HEK293 (cell line): ENCODE measurements around the gene RUFY1.
"Not testable (repeated sequence)": the region's sequence is repeated elsewhere in the genome, so short reads cannot be mapped to it uniquely, and the experiment has no call there.

Experiments
- CTCF ChIA-PET: fragments of 350-600 bp; formaldehyde crosslinking; extraction: SDS; loops from one replicate; lab custom pipeline; 2021; ENCODE audit warnings: antibody characterized with exemption; lab: Yijun Ruan, JAX
- POLR2A ChIA-PET: fragments of 300-600 bp; formaldehyde crosslinking; extraction: SDS; loops from one replicate; lab custom pipeline; 2020; ENCODE audit warnings: antibody characterized with exemption, inconsistent platforms; lab: Yijun Ruan, JAX
- H3K27ac ChIP-seq: fragments of 200-500 bp; sonication (Bioruptor generic); 2 replicates; pipeline ENCODE4 v1.5.1; 2014; ENCODE audit warnings: low read depth, low read length, control low read depth, inconsistent platforms; ENCODE audit errors: extremely low read depth
- H3K36me3 ChIP-seq, 2 experiments: fragments of 200-500 bp in 1 of 2; sonication (Bioruptor generic) in 1 of 2; 1 replicate in 1 of 2; 2 replicates in 1 of 2; pipeline ENCODE4 v1.5.1; 2014 to 2017; ENCODE audit warnings: inconsistent platforms in 2 of 2, low read length in 2 of 2; ENCODE audit not compliant: control insufficient read depth in 2 of 2, insufficient read depth in 1 of 2
- H3K4me1 ChIP-seq: fragments of 200-500 bp; sonication (Bioruptor generic); 2 replicates; pipeline ENCODE4 v1.5.1; 2014; ENCODE audit warnings: mild to moderate bottlenecking, low read length, inconsistent platforms; ENCODE audit not compliant: control insufficient read depth, insufficient read depth
- H3K4me3 ChIP-seq: 2 replicates; pipeline ENCODE4 v1.5.1; 2011; ENCODE audit warnings: low read depth, mild to moderate bottlenecking, control low read depth, low read length, moderate library complexity
- H3K9me3 ChIP-seq: fragments of 200-500 bp; sonication (Bioruptor generic); 2 replicates; pipeline ENCODE4 v1.5.1; 2014; ENCODE audit warnings: low read depth, low read length, inconsistent platforms; ENCODE audit not compliant: control insufficient read depth, insufficient read depth
- ATF2 ChIP-seq: fragments of 450-650 bp; formaldehyde crosslinking; IDR thresholded peaks from 2 replicates; pipeline ENCODE4 v1.5.1; 2016; ENCODE audit warnings: missing biosample characterization, missing genetic modification characterization, low read depth
- CTCF ChIP-seq: fragments of 450-650 bp; formaldehyde crosslinking; IDR thresholded peaks from 2 replicates; pipeline ENCODE4 v1.5.1; 2016; ENCODE audit warnings: missing biosample characterization, missing genetic modification characterization
- EGR2 ChIP-seq: fragments of 450-650 bp; formaldehyde crosslinking; IDR thresholded peaks from 2 replicates; pipeline ENCODE4 v1.5.1; 2016; ENCODE audit warnings: low read depth, missing biosample characterization, missing genetic modification characterization
- GLI2 ChIP-seq: fragments of 450-650 bp; formaldehyde crosslinking; IDR thresholded peaks from 2 replicates; pipeline ENCODE4; 2017; ENCODE audit warnings: missing biosample characterization, missing genetic modification characterization, low read depth, borderline replicate concordance
- HOXA7 ChIP-seq: sonication (generic); formaldehyde crosslinking; IDR thresholded peaks from 2 replicates; pipeline ENCODE4 v1.8.1; 2022; ENCODE audit warnings: missing genetic modification reagents, borderline replicate concordance
- HOXC10 ChIP-seq: sonication (generic); formaldehyde crosslinking; IDR thresholded peaks from 2 replicates; pipeline ENCODE4 v1.8.1; 2023; ENCODE audit warnings: mild to moderate bottlenecking, missing genetic modification reagents
- INSM2 ChIP-seq: fragments of 450-650 bp; formaldehyde crosslinking; IDR thresholded peaks from 2 replicates; pipeline ENCODE4 v1.5.1; 2016; ENCODE audit warnings: missing biosample characterization, missing genetic modification characterization
- KLF1 ChIP-seq: fragments of 450-650 bp; formaldehyde crosslinking; IDR thresholded peaks from 2 replicates; pipeline ENCODE4 v1.5.1; 2016; ENCODE audit warnings: missing biosample characterization, missing genetic modification characterization
- KLF8 ChIP-seq: fragments of 450-650 bp; formaldehyde crosslinking; IDR thresholded peaks from 2 replicates; pipeline ENCODE4 v1.5.1; 2016; ENCODE audit warnings: missing biosample characterization, missing genetic modification characterization
- PRDM1 ChIP-seq: fragments of 450-650 bp; formaldehyde crosslinking; IDR thresholded peaks from 2 replicates; pipeline ENCODE4; 2016; ENCODE audit warnings: missing biosample characterization, missing genetic modification characterization
- ZBTB17 ChIP-seq: fragments of 450-650 bp; formaldehyde crosslinking; IDR thresholded peaks from 2 replicates; pipeline ENCODE4 v1.5.1; 2016; ENCODE audit warnings: missing biosample characterization, missing genetic modification characterization
- ZBTB20 ChIP-seq: fragments of 450-650 bp; formaldehyde crosslinking; IDR thresholded peaks from 2 replicates; pipeline ENCODE4 v1.5.1; 2016; ENCODE audit warnings: missing biosample characterization, missing genetic modification characterization
- ZIC2 ChIP-seq: fragments of 450-650 bp; formaldehyde crosslinking; IDR thresholded peaks from 2 replicates; pipeline ENCODE4 v1.5.1; 2016; ENCODE audit warnings: missing biosample characterization, missing genetic modification characterization
- ZNF146 ChIP-seq: fragments of 450-650 bp; formaldehyde crosslinking; IDR thresholded peaks from 2 replicates; pipeline ENCODE4 v1.5.1; 2016; ENCODE audit warnings: missing biosample characterization, missing genetic modification characterization
- ZNF16 ChIP-seq: fragments of 450-650 bp; formaldehyde crosslinking; IDR thresholded peaks from 2 replicates; pipeline ENCODE4 v1.5.1; 2016; ENCODE audit warnings: low read depth, missing biosample characterization, missing genetic modification characterization
- ZNF248 ChIP-seq: fragments of 450-650 bp; formaldehyde crosslinking; IDR thresholded peaks from 2 replicates; pipeline ENCODE4 v1.5.1; 2017; ENCODE audit warnings: missing biosample characterization, missing genetic modification characterization
- ZNF292 ChIP-seq: fragments of 450-650 bp; formaldehyde crosslinking; IDR thresholded peaks from 2 replicates; pipeline ENCODE4 v1.5.1; 2016; ENCODE audit warnings: low read depth, missing biosample characterization, missing genetic modification characterization, borderline replicate concordance
- ZNF426 ChIP-seq: fragments of 450-650 bp; formaldehyde crosslinking; IDR thresholded peaks from 2 replicates; pipeline ENCODE4 v1.5.1; 2017; ENCODE audit warnings: missing biosample characterization, missing genetic modification characterization, mild to moderate bottlenecking, inconsistent platforms, moderate library complexity
- ZNF473 ChIP-seq: fragments of 450-650 bp; formaldehyde crosslinking; IDR thresholded peaks from 2 replicates; pipeline ENCODE4 v1.5.1; 2017; ENCODE audit warnings: missing biosample characterization, missing genetic modification characterization
- ZNF560 ChIP-seq: fragments of 450-650 bp; formaldehyde crosslinking; IDR thresholded peaks from 2 replicates; pipeline ENCODE4 v1.5.1; 2017; ENCODE audit warnings: missing biosample characterization, missing genetic modification characterization, borderline replicate concordance
- ZNF629 ChIP-seq: fragments of 450-650 bp; formaldehyde crosslinking; IDR thresholded peaks from 2 replicates; pipeline ENCODE4 v1.5.1; 2017; ENCODE audit warnings: missing biosample characterization, missing genetic modification characterization
- ZNF664 ChIP-seq: fragments of 450-650 bp; formaldehyde crosslinking; IDR thresholded peaks from 2 replicates; pipeline ENCODE4 v1.5.1; 2016; ENCODE audit warnings: missing biosample characterization, missing genetic modification characterization
- ZNF76 ChIP-seq: fragments of 450-650 bp; formaldehyde crosslinking; IDR thresholded peaks from 2 replicates; pipeline ENCODE4; 2016; ENCODE audit warnings: low read depth, missing biosample characterization, missing genetic modification characterization, borderline replicate concordance
- ZNF768 ChIP-seq: fragments of 450-650 bp; formaldehyde crosslinking; IDR thresholded peaks from 2 replicates; pipeline ENCODE4 v1.5.1; 2018; ENCODE audit warnings: missing biosample characterization, mild to moderate bottlenecking, missing genetic modification characterization

RUFY1 gene

GRCh38 chr5:179553875-179554274 lies 3.5 kb downstream of the RUFY1 start:
- no peaks in the 10 kb centered on the region; a peak in 1 of 3 replicates for H3K36me3 ChIP-seq
- peaks cover 6% of the 10 kb centered on the region for H3K4me1 ChIP-seq
- TF ChIP-seq EGR2 (peak; percentile 22; the same call in 1 of the 2 replicates), ZNF146 (tag by site-specific recombination) (no peak), PRDM1 (tag by site-specific recombination) (0 out of 2 replicates have a peak, but pooled peaks have one; percentile 25), GLI2 (tag by site-specific recombination) (no peak)
- H3K9me3 ChIP-seq, result no peaks in the 10 kb centered on the region
- H3K4me3 ChIP-seq, result no peak overlapping the region
- ChIA-PET CTCF (no interaction called here), POLR2A (no interaction called here)
- H3K27ac ChIP-seq, result no peak overlapping the region

- no peak for TF ChIP-seq ZNF426
- no peak for TF ChIP-seq HOXC10 (CRISPR knock-in tag)
- no peak for TF ChIP-seq ZNF560
- TF ChIP-seq ZNF16 (tag by site-specific recombination), result no peak
- TF ChIP-seq ZNF629 (tag by site-specific recombination), result no peak
- no peak for TF ChIP-seq KLF1 (tag by site-specific recombination)
- no peaks in the 10 kb centered on the region; a peak in 1 of 3 replicates for H3K36me3 ChIP-seq
- ChIA-PET CTCF (no interaction called here), POLR2A (interaction anchor here (0.7 kb wide), 1 partner anchor 69 kb away, joined by 3 read pairs; no protein-coding TSS in a partner anchor)
- no peaks in the 10 kb centered on the region for H3K9me3 ChIP-seq
- peaks cover 7% of the 10 kb centered on the region for H3K4me1 ChIP-seq
- H3K27ac ChIP-seq, result no peak overlapping the region
- H3K4me3 ChIP-seq, result no peak overlapping the region
Observed at GRCh38 chr5:179554981-179555380, 4.6 kb downstream of the RUFY1 start.

GRCh38 chr5:179558261-179558799 lies 8.0 kb downstream of the RUFY1 start:
- POLR2A ChIA-PET, result interaction anchor here (0.9 to 2.6 kb wide), 6 partner anchors 7 to 65 kb away, joined by 3 to 44 read pairs (median 6); partner anchors contain the start of genes HNRNPH1 and RUFY1
- 0 out of 2 replicates have a peak overlapping the region, but pooled peaks have one; percentile 75 for H3K27ac ChIP-seq
- H3K4me3 ChIP-seq, H3K4me1 ChIP-seq, H3K9me3 ChIP-seq, CTCF ChIA-PET: not testable (repeated sequence)
- peak; percentile 58; the same call in 1 of the 2 replicates for TF ChIP-seq CTCF (tag by site-specific recombination)
- peak; percentile 5; the same call in 1 of the 2 replicates for TF ChIP-seq ZNF664 (tag by site-specific recombination)
- TF ChIP-seq PRDM1 (tag by site-specific recombination), result peak; percentile 39
- TF ChIP-seq, all 188 proteins: peak for 3; not testable (repeated sequence) for 185
- peaks cover 21% of the 10 kb centered on the region in 2 experiments for H3K36me3 ChIP-seq

- peaks cover 26 to 27% of the 10 kb centered on the region in 2 experiments for H3K36me3 ChIP-seq
- no peaks in the 10 kb centered on the region for H3K9me3 ChIP-seq
- peak overlapping the region; percentile 54 for H3K4me3 ChIP-seq
- H3K27ac ChIP-seq, result peak overlapping the region; percentile 75
- H3K4me1 ChIP-seq, result peaks cover 6% of the 10 kb centered on the region; the same call in 1 of the 2 replicates
- POLR2A ChIA-PET, result interaction anchor here (0.8 to 2.6 kb wide), 12 partner anchors 8 to 118 kb away, joined by 3 to 44 read pairs (median 4); partner anchors contain the start of genes HNRNPH1 and RUFY1
- CTCF ChIA-PET, result interaction anchor here (0.6 to 0.8 kb wide), 2 partner anchors 39 to 50 kb away, joined by 3 read pairs; no protein-coding TSS in a partner anchor
- TF ChIP-seq ZBTB20, result no peak
- no peak for TF ChIP-seq HOXA7 (CRISPR knock-in tag)
- TF ChIP-seq ZIC2 (tag by site-specific recombination), result no peak
- no peak for TF ChIP-seq ZNF292 (tag by site-specific recombination)
- no peak for TF ChIP-seq ZNF473 (tag by site-specific recombination)
- TF ChIP-seq KLF8 (tag by site-specific recombination), result no peak
- no peak; the same call in 1 of the 2 replicates for TF ChIP-seq ZBTB17 (tag by site-specific recombination)
- TF ChIP-seq ZNF248 (tag by site-specific recombination), result no peak
- TF ChIP-seq ZNF768, result no peak
- no peak for TF ChIP-seq ZNF76 (tag by site-specific recombination)
- peak; percentile 69 for TF ChIP-seq PRDM1 (tag by site-specific recombination)
- TF ChIP-seq INSM2 (tag by site-specific recombination), result no peak
- TF ChIP-seq ATF2, result no peak
Observed at GRCh38 chr5:179558932-179559283, 8.6 kb downstream of the RUFY1 start.
